Measurements from ENCODE around the gene HK1. TPM values are rescaled to one million over a fixed set of nuclear protein-coding genes. Genes with fewer than 3 reads are reported as not detected.

The HK1 gene
- total and polyA plus RNA-seq, 2 of the 13 experiments (the other 11 are each of a cell fraction or from before 2014, with no cell fraction given) = 0.29 to 1.5 TPM

DNA sequence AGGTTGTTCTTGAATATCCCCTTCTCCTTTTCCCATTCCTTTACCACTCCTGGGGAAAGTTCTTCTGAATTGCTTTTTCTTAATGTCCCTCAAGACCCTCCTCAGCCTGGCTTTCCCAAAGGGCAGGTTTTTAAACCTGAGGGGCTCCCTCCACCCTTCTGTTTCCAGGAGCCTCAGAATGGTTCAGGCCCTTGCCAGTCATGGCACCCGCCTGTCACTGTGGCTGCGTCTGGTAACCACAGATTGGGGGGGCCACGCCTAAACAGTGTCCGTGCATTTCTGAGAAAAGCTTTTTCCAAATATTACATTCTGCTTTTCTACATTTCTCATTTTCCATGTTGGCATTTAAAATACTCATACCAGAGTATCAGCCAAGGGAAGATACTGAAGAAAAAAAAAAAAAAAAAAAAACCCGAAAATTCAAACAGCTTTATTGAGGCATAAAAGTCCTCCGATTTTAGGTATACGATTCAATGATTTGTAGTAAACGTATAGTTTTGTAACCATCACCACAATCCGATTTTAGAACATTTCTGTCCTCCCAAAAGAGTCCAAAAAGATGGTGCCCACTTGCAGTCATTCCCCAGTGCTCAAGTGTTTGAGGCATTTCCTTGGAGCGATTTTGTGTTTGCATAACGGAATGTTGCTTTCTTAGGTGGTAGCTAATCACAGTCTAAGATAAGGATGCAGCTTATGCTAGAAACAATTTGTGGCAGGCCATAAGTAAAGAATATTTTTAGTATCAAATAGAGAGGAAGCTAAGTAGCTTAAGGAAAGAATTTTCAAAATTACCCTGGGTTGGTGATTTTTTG, 36.0 kb upstream of the HK1 start:
- H3K4me3 ChIP-seq (replicated peaks in 1 of 3; ENCODE audit: insufficient read depth in 1 of 3, low read depth in 2 of 3, low read length in 3 of 3) = no peak overlapping the region
- CTCF ChIA-PET (ENCODE audit: low intra/inter-chr PET ratio, low total read pairs) = no interaction called here
- H3K27me3 ChIP-seq (ENCODE audit: control insufficient read depth in 1 of 2, insufficient read depth in 2 of 2, low read length in 2 of 2) = no peaks in the 10 kb centered on the region
- H2AFZ ChIP-seq (ENCODE audit: low read length) = no peak overlapping the region
- FAIRE-seq (no peak), ATAC-seq (no peak), DNase-seq (ENCODE audit: low spot score) (no peak)
- in situ Hi-C loops (cut with HindIII; ENCODE audit: extremely low pct_ligation_motif_present, low pct_unique_long_range_greater_than_20kb) (no loop called here), intact Hi-C loops (cut with micrococcal nuclease; ENCODE audit: unreplicated experiment) (no loop called here)
- H3K27ac ChIP-seq (ENCODE audit: extremely low read length, insufficient read depth, low read length) = no peak overlapping the region
- no TSS peak for BruUV-seq (replicated peaks)
- H4K20me1 ChIP-seq (ENCODE audit: insufficient read depth, low read length) = no peaks in the 10 kb centered on the region; the same call in 1 of the 2 replicates
- H3K9me3 ChIP-seq (ENCODE audit: low read length) = no peaks in the 10 kb centered on the region
- POLR2A ChIA-PET = interaction anchor here (0.6 kb wide), 1 partner anchor 22 kb away, joined by 3 read pairs; the partner anchor contains the start of gene HKDC1
- H3K4me2 ChIP-seq (ENCODE audit: low read depth, low read length) = no peak overlapping the region
- H3K79me2 ChIP-seq (ENCODE audit: insufficient read depth, low read length) = no peaks in the 10 kb centered on the region
- 92% methylated on average over 11 of the region's 11 CpGs for WGBS (ENCODE audit: low lambda C conversion rate)
- H3K4me1 ChIP-seq (ENCODE audit: insufficient read depth, low read length) = no peaks in the 10 kb centered on the region
- peaks cover 3 to 13% of the 10 kb centered on the region in 2 experiments; a peak in 3 of 5 replicates for H3K36me3 ChIP-seq (replicated peaks in 1 of 2; ENCODE audit: control insufficient read depth in 1 of 2, insufficient read depth in 2 of 2, low read length in 2 of 2)
- no peak overlapping the region for H3K9ac ChIP-seq (ENCODE audit: insufficient read depth, low read depth, low read length)
- TF ChIP-seq GATA4 (IDR thresholded peaks at IDR 0.05; ENCODE audit: borderline replicate concordance, low read depth) = no peak
- no peak for TF ChIP-seq ETV6 (CRISPR knock-in tag; conservative IDR thresholded peaks at IDR 0.05)
- TF ChIP-seq, protein P1, sequence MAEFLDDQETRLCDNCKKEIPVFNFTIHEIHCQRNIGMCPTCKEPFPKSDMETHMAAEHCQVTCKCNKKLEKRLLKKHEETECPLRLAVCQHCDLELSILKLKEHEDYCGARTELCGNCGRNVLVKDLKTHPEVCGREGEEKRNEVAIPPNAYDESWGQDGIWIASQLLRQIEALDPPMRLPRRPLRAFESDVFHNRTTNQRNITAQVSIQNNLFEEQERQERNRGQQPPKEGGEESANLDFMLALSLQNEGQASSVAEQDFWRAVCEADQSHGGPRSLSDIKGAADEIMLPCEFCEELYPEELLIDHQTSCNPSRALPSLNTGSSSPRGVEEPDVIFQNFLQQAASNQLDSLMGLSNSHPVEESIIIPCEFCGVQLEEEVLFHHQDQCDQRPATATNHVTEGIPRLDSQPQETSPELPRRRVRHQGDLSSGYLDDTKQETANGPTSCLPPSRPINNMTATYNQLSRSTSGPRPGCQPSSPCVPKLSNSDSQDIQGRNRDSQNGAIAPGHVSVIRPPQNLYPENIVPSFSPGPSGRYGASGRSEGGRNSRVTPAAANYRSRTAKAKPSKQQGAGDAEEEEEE (CRISPR knock-in tag; IDR thresholded peaks at IDR 0.05; ENCODE audit: borderline replicate concordance) = no peak
- no peak for TF ChIP-seq ZBTB3 (CRISPR knock-in tag; IDR thresholded peaks at IDR 0.05; ENCODE audit: borderline replicate concordance, low read depth)
- TF ChIP-seq ZNF761 (CRISPR knock-in tag; conservative IDR thresholded peaks at IDR 0.05) = no peak
- no peak for TF ChIP-seq ZBTB21 (CRISPR knock-in tag; IDR thresholded peaks at IDR 0.05)
- no peak for TF ChIP-seq ZNF589 (CRISPR knock-in tag; conservative IDR thresholded peaks at IDR 0.05)
- no peak for TF ChIP-seq ZNF549 (CRISPR knock-in tag; IDR thresholded peaks at IDR 0.05)
- TF ChIP-seq, protein P2, sequence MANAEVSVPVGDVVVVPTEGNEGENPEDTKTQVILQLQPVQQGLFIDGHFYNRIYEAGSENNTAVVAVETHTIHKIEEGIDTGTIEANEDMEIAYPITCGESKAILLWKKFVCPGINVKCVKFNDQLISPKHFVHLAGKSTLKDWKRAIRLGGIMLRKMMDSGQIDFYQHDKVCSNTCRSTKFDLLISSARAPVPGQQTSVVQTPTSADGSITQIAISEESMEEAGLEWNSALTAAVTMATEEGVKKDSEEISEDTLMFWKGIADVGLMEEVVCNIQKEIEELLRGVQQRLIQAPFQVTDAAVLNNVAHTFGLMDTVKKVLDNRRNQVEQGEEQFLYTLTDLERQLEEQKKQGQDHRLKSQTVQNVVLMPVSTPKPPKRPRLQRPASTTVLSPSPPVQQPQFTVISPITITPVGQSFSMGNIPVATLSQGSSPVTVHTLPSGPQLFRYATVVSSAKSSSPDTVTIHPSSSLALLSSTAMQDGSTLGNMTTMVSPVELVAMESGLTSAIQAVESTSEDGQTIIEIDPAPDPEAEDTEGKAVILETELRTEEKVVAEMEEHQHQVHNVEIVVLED (CRISPR knock-in tag; IDR thresholded peaks at IDR 0.05; ENCODE audit: borderline replicate concordance) = no peak
- no peak for TF ChIP-seq KDM6A (CRISPR knock-in tag; IDR thresholded peaks at IDR 0.05; ENCODE audit: low read depth)
- TF ChIP-seq NAIF1 (CRISPR knock-in tag; IDR thresholded peaks at IDR 0.05; ENCODE audit: borderline replicate concordance) = no peak
- TF ChIP-seq, protein P3, sequence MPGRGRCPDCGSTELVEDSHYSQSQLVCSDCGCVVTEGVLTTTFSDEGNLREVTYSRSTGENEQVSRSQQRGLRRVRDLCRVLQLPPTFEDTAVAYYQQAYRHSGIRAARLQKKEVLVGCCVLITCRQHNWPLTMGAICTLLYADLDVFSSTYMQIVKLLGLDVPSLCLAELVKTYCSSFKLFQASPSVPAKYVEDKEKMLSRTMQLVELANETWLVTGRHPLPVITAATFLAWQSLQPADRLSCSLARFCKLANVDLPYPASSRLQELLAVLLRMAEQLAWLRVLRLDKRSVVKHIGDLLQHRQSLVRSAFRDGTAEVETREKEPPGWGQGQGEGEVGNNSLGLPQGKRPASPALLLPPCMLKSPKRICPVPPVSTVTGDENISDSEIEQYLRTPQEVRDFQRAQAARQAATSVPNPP (CRISPR knock-in tag; IDR thresholded peaks at IDR 0.05) = no peak
- no peak for TF ChIP-seq SOX5 (CRISPR knock-in tag; IDR thresholded peaks at IDR 0.05; ENCODE audit: borderline replicate concordance)

All from HepG2 (cell line).